Fibroblast of gingiva (primary cell): ENCODE data around the gene SH3GL2.

Source experiments
- DNase-seq: peaks from one replicate; pipeline ENCODE4 v3.0.0-alpha.2; 2011; ENCODE audit warnings: low read depth

The SH3GL2 gene

DNA sequence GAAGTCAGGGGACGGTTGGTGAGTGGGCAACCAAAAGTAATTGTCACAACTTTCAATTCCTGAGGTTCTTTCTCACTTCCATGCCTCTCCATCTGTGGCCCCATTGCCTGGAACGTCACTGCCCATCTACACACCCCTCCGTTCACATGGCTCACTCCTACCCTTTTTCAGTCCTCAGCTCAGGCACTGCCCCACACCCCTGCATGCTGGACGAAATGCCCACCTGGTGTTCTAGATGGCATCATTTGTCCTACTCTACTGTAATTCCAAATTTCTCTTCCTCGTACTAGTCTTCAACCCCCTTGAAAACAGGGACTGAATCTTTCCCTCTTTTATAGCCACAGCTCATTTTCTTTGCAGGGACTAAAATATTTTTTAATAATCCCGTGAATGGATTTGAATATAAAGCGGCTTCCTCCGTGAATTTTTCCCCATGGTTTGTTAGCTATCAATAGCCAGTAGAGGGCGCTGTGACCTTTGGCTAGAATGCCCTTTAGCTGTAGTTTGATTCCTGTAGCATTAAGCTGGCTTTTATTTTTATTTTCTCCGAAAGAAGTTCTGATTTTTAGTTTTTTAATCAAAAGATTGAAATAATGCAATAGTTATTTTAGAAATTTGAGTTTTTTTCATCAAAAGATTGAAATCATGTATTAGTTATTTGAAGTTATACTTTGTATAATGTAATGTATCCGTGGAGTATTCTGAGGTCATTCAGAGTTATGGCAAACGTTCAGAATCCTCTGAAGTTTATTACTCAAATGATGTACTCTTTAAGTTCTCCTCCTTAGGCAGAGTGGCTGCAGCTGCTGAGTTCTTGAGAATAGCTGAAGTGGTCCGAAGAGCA is 232.1 kb downstream of the SH3GL2 start:
- peak; percentile 44 for DNase-seq

DNA sequence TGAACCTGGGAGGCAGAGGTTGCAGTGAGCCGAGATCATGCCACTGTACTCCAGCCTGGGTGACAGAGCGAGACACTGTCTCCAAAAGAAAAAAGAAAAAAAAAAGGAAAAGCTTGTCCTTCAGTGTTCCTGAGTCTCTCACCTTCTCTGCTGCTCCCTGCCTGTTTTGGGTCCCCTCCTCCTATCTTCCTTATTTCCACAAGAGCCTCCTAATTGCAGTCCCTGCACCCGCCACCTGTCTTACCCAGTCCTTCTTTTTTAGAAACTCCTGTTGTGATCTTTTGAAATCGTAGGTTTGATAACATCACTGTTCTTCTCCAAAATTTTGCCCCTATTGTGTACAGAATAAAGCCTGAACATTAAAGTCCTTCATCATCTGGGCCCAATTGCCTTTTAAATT is 234.9 kb downstream of the SH3GL2 start:
- DNase-seq, result no peak

DNA sequence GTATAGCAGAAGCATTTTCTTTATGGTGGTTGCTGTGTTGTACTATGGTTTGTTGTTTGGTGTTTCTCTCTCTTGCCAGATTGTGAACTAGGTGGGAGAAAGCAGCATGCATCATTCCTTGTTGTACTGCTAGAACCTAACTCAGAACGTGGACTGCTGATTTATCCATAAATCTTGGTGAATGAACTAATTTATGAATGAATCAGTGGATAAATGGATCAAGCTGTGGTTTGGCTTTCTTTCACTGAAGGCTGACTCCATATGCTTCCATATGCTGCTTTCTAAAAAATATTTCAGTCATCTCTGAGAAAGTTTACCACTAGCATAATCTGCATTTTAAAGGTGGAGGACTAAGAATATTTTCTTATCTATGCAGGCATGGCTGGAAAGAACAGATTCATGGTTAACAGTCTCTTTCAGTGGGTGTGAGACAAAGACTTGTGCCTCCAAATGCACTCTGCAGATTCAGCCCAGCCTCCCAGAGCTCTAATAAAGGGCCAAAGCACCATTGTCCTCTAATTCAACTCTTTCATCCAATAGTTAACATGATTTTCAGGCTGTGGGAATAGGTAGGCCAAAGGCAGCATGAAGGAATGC is 237.7 kb downstream of the SH3GL2 start:
- DNase-seq, result no peak

DNA sequence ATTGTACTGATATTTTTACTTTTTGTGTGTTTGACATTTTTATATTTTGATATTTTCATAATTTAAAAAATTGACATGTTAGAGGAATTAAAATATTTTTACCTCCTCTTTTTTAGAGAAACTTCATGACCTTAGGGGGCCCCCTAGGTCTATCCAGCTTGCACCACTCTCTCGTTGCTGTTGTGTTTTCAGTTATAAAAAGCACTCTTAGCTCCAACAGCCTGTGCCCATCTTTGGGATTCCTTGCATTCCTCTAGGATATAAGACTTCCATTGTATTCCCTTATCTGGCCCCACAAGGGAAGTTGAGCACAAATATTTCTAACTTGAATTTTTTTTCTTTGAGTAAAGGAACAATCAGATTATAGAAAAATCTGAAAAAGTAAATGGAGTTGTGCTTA is 245.3 kb downstream of the SH3GL2 start:
- no peak for DNase-seq

DNA sequence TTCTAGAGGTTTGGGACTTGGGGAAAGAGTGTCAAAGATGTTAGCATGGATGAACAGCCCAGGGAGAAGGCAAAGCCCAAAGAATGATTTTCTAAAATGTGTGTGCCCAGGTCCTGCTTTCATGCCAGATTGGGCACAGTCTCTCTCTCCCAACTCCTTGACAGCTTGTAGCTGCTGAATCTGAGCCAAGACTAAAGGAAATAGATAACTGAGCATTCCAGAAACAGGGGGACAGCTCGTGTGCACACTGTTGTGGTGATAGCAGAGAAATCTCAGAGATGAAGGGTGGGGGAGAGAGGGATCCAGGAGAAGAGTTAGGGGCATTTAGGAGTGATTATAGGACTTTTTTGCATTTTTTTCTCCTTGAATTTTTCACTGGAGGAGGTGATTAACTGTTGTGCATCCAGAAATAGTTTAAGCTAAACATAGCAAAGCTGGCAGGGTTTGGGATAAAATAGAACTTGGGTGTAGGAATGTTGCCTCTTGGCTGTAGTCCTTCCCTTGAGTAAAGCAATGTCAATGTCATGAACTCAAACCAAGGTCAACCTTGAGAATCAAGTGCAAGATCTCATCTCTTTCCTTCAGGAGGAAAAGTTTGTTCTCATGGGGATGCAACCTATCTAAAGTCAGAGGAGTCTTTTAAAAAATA is 245.9 kb downstream of the SH3GL2 start:
- DNase-seq, result no peak

DNA sequence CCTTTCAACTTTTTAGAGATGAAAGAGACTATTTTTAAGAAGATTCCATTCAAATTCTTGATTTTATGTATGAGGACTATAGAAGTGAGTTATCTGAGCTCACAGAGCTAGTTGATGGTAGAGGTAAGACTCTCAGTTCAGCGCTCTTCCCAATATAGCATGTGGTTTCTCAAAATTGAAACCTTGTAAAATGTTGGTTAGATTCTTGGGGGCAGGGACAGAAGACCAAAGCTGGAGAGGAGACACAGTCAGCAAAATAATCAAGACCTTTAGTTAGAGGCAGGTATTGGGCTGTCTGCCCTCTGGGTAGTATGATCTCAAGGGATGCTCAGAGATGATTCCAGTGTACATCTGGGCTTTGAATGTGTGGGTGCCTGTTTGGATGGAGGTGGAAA is 246.4 kb downstream of the SH3GL2 start:
- DNase-seq, result no peak

DNA sequence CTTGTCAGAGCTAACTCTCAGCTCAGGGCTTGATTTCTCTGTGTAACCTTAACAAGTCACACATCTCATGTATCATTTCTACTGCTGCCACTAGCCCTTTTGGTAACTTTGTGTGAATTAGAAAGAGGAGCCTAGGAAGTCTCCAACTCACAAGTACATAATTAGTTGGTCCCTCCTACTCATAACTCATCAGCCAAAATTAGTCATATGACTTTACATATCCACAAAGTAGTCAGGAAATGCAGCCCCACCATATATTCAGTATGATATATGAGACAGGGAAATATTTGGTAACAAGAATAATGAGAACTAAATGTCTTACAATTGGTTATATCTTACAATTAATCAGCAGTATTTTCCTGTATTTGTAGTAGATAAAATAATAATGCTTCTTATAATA is 250.2 kb downstream of the SH3GL2 start:
- no peak for DNase-seq

DNA sequence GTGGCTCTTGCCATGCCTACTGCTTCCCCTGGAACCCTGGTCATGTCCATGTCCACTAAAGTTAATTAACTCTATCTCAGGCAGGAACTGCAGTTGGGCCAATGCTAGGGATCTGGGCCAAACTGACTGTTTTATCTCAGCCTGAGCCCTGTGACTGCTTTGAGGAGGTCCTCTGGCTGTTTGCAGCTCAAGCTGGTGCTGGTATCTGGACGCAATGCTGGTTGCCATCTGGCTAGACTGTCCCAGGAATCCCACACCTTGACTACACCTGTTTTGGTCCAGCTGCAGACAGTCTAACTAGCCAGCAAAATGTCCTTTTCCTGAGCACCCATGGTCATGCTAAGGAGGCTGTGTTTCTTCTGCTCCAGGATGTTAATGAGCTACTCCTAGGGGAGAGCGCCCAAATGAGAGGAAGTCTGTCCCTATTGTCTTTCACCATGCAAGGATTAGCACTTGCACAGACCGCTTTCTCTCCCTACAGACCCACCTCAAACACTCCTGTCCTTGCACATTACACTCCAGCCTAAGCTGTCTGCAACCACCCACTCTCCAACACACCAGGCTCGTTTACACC is 251.0 kb downstream of the SH3GL2 start:
- DNase-seq, result no peak

DNA sequence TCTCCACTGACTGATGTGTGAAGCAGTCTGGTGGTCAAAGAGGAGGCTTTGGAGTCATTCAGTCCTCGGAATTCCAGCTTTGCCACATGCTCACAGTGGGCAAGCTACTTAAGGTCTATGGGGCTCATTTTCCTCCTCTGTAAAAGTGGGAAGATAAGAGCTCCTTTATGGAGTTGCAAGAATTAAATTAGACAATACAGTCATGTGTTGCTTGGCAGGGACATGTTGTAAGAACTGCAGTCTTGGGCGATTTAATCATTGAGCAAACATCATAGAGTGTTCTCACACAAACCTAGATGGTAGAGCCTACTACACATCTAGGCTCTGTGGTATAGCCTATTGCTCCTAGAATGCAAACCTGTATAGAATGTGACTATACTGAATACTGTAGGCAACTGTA is 253.9 kb downstream of the SH3GL2 start:
- DNase-seq, result no peak

DNA sequence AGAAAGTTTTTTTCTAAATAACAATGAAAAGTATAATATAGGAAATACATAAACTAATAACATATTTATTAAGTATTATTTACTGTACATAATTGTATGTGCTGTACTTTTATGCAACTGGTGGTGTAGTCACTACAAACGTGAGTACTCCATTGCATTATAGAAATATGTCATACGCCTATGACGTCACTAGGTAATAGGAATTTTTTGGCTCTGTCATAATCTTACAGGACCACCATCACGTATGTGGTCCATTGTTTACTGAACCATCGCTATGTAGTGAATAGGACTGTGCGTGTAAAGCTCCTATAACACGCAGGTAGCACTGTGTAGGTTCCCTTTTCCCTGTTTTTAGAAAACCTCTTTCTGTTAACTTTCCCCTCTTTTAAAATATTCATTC is 255.0 kb downstream of the SH3GL2 start:
- no peak for DNase-seq

DNA sequence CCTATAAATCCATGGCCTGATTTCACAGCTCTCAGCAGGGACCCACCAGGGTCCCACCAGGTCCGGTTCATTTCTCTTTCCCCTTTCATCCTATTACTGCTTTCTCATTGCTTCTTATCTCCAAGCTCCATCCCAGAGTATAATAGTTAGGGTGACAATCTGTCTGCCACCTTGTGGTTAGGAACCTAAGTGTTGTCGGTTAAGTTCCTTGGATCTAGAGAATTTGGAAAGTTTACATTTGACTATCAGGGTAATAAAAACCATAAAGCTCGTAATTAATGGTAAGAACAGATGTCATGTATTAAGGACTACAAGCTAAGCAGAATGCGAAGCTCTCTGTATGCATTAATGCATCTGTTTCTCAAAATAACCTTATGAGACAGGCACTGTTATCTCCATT is 259.1 kb downstream of the SH3GL2 start:
- no peak for DNase-seq

DNA sequence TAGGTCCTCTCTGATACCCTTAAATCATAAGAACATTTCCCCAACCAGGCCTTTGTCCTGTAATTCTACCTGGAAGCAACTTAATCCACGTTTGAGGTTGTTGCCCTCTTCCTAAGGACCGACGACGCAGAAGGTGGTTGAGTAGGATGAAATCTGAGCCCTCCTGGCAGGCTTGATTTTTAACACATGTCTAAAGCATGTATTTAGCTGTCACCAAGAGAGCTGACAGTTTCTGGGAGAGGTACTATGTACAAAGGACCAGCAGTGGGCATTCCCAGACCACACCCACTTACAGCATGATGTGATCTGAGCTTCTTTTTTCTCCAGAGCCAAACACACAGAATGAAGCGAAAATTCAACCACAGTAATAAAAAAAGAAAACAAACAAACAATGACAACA is 260.9 kb downstream of the SH3GL2 start:
- DNase-seq, result no peak

DNA sequence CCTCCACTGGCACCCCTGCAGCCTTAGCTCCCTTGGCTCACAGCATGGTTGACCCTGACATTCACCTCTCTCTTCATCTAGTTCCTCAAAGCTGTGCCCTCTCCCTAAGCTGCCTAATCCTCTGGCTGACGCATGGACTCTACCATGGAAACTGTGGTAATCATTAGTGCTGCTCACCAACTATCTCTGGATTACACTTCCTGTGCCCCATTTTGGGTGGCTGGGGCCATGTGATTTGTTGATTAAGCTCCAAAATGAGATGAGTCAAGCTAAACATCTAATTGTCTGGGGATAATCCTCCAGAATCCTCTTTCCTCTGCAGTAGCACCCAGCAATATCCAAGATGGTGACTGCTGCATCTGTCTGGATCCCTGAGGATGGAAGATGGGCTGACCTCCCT is 264.4 kb downstream of the SH3GL2 start:
- DNase-seq, result no peak
